Activated naive CD4-positive, alpha-beta T cell treated with Interleukin-2 at 50 U/mL for 16 hours (primary cell): ENCODE data around the gene GCAT.
"Not testable (repeated sequence)": the region's sequence is repeated elsewhere in the genome, so short reads cannot be mapped to it uniquely, and the experiment has no call there.

Experiments used
- DNase-seq: peaks from one replicate; pipeline ENCODE4 v3.0.0-alpha.2; 2020

GCAT gene

GRCh38 chr22:37784829-37785495, 22.8 kb upstream of the GCAT start:
- no peak for DNase-seq

- no peak for DNase-seq
Measured at GRCh38 chr22:37790234-37790633, 17.5 kb upstream of the GCAT start.

GRCh38 chr22:37792494-37792893, 15.2 kb upstream of the GCAT start:
- DNase-seq, result no peak

- DNase-seq, result no peak
Measured at GRCh38 chr22:37794376-37794775, 13.4 kb upstream of the GCAT start.

- no peak for DNase-seq
Measured at GRCh38 chr22:37796079-37796478, 11.7 kb upstream of the GCAT start.

GRCh38 chr22:37797259-37797658, 10.5 kb upstream of the GCAT start:
- DNase-seq, result not testable (repeated sequence)

- DNase-seq, result no peak
Measured at GRCh38 chr22:37797874-37798500, 9.7 kb upstream of the GCAT start.

- not testable (repeated sequence) for DNase-seq
Measured at GRCh38 chr22:37799979-37800378, 7.8 kb upstream of the GCAT start.

- no peak for DNase-seq
Measured at GRCh38 chr22:37801946-37802309, 5.8 kb upstream of the GCAT start.

GRCh38 chr22:37802310-37803194, 5.2 kb upstream of the GCAT start:
- DNase-seq, result no peak

- no peak for DNase-seq
Measured at GRCh38 chr22:37803195-37803638, 4.5 kb upstream of the GCAT start.

- DNase-seq, result no peak
Measured at GRCh38 chr22:37803639-37804351, 3.9 kb upstream of the GCAT start.

- no peak for DNase-seq
Measured at GRCh38 chr22:37804352-37804880, 3.3 kb upstream of the GCAT start.

GRCh38 chr22:37804881-37805809, 2.6 kb upstream of the GCAT start:
- DNase-seq, result peak; percentile 77

- no peak for DNase-seq
Measured at GRCh38 chr22:37805810-37806277, 1.9 kb upstream of the GCAT start.

- no peak for DNase-seq
Measured at GRCh38 chr22:37806409-37807333, 1.1 kb upstream of the GCAT start.

- no peak for DNase-seq
Measured at GRCh38 chr22:37808294-37808657, 542 bp downstream of the GCAT start.

- no peak for DNase-seq
Measured at GRCh38 chr22:37809672-37810333, 2.1 kb downstream of the GCAT start.

- no peak for DNase-seq
Measured at GRCh38 chr22:37811867-37812266, 4.1 kb downstream of the GCAT start.
